GM18858 (cell line): ENCODE data around the gene NLRP5.

ENCODE experiments used
- ATAC-seq: cut with Tn5 transposase; IDR thresholded peaks from one replicate; pipeline ENCODE4 v1.9.1; 2021; ENCODE audit not compliant: unreplicated experiment

Gene NLRP5

GRCh38 chr19:56071151-56071550 is 84.6 kb downstream of the NLRP5 start:
- no peak for ATAC-seq

- ATAC-seq, result no peak
Observed at GRCh38 chr19:56076498-56076897, 89.9 kb downstream of the NLRP5 start.

- ATAC-seq, result no peak
Observed at GRCh38 chr19:56079609-56080008, 93.0 kb downstream of the NLRP5 start.

GRCh38 chr19:56080669-56081401 is 94.3 kb downstream of the NLRP5 start:
- no peak for ATAC-seq

- ATAC-seq, result no peak
Observed at GRCh38 chr19:56083668-56084067, 97.1 kb downstream of the NLRP5 start.

- no peak for ATAC-seq
Observed at GRCh38 chr19:56084835-56085536, 98.4 kb downstream of the NLRP5 start.

GRCh38 chr19:56085571-56086275 is 99.1 kb downstream of the NLRP5 start:
- ATAC-seq, result no peak

GRCh38 chr19:56086671-56087430 is 100.3 kb downstream of the NLRP5 start:
- ATAC-seq, result no peak

GRCh38 chr19:56087647-56088496 is 101.3 kb downstream of the NLRP5 start:
- ATAC-seq, result no peak

- ATAC-seq, result no peak
Observed at GRCh38 chr19:56088497-56089215, 102.1 kb downstream of the NLRP5 start.

GRCh38 chr19:56089344-56089743 is 102.8 kb downstream of the NLRP5 start:
- no peak for ATAC-seq

- no peak for ATAC-seq
Observed at GRCh38 chr19:56091066-56091490, 104.5 kb downstream of the NLRP5 start.

GRCh38 chr19:56091751-56092546 is 105.4 kb downstream of the NLRP5 start:
- no peak for ATAC-seq

- no peak for ATAC-seq
Observed at GRCh38 chr19:56092685-56093631, 106.4 kb downstream of the NLRP5 start.

- no peak for ATAC-seq
Observed at GRCh38 chr19:56094449-56094848, 107.9 kb downstream of the NLRP5 start.

GRCh38 chr19:56096665-56097064 is 110.1 kb downstream of the NLRP5 start:
- no peak for ATAC-seq

- ATAC-seq, result no peak
Observed at GRCh38 chr19:56097306-56097705, 110.7 kb downstream of the NLRP5 start.

GRCh38 chr19:56097776-56098175 is 111.2 kb downstream of the NLRP5 start:
- ATAC-seq, result no peak
